HG02870 (cell line): Measurements from ENCODE around the gene COPS6.

ENCODE experiments used
- ATAC-seq: cut with Tn5 transposase; IDR thresholded peaks from one replicate; pipeline ENCODE4 v1.9.1; 2021; ENCODE audit warnings: mild to moderate bottlenecking, moderate library complexity; ENCODE audit not compliant: unreplicated experiment

The COPS6 gene

GRCh38 chr7:100101016-100101862 is 12.5 kb downstream of the COPS6 start, which contains the start of the genes AP4M1 and MCM7:
AP4M1 (plus strand) TSS chr7:100101643; CDS start chr7:100101715, 72 bp downstream.
MCM7 (minus strand) TSS chr7:100101397; CDS start chr7:100101294, 103 bp downstream.
- peak; percentile 86 for ATAC-seq

GRCh38 chr7:100102950-100103840 is 14.4 kb downstream of the COPS6 start:
- no peak for ATAC-seq

DNA sequence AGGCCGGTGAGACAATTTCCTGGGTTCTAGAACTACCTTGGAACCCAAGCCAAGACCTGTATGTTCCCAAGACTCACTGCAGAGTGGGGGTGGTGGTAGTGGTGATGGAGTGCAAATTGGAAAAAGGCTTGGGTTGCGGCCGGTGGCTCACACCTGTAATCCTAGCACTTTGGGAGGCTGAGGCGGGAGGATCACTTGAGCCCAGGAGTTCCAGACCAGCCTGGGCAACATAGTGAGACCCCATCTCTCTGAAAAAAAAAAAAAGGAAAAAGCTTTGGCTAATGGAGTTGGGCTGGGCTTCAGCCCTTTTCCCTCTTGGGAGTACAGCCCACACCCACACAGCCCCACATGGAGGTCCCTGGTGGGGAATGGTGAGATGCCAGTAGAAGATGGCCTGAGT is 16.8 kb downstream of the COPS6 start:
- no peak for ATAC-seq

GRCh38 chr7:100106633-100107032 is 17.9 kb downstream of the COPS6 start:
- no peak for ATAC-seq

GRCh38 chr7:100107125-100107737 is 18.5 kb downstream of the COPS6 start:
- ATAC-seq = no peak

- no peak for ATAC-seq
Observed at GRCh38 chr7:100107890-100108289, 19.1 kb downstream of the COPS6 start.

DNA sequence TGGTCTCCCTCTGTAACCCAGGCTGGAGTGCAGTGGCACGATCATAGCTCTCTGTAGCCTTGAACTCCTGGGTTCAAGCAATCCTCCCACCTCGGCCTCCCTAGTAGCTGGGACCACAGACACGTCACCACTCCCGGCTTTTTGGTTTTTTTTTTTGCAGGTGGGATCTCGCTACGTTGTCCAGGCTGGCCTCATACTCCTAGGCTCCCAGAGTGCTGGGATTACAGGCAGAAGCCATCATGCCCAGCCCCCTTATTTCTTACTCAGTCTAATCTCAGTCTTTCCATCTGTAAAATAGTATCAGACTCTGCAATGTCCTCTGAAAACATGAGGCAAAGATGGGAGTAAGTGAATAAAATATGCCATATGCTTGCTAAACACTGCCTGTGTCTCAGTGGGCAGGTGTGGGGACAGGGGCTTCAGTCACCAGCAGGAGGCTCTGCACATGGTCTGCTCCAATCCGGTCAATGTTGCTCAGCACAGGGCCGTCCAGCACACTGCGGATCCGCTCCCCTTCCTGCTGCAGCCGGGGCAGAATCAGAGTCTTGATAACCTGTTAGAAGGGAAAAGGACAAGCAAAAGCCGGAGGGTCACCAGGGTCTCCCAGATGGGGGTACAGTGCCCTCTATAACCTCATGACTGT is 20.9 kb downstream of the COPS6 start:
- ATAC-seq = no peak

GRCh38 chr7:100111156-100111555 is 22.4 kb downstream of the COPS6 start:
- no peak for ATAC-seq

DNA sequence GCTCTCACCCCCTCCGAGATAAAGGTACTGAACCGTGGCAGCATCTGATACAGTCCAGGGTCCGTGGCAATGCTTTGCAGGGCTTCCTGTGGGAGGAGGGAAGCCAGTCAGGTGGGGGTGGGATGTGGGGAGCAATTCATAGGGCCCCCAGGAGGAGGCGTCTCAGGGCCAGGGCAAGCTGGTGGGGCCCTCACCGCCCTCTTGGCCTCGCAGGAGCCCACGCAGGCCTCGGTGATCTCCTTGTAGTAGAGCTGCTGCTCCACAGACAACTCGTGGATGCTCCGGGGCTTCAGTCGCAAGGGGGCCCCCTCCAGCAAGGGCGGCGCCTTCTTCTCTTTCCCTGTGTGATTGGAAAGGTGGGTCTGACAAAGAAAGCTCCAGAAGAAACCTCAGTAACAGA is 23.1 kb downstream of the COPS6 start:
- ATAC-seq = no peak

DNA sequence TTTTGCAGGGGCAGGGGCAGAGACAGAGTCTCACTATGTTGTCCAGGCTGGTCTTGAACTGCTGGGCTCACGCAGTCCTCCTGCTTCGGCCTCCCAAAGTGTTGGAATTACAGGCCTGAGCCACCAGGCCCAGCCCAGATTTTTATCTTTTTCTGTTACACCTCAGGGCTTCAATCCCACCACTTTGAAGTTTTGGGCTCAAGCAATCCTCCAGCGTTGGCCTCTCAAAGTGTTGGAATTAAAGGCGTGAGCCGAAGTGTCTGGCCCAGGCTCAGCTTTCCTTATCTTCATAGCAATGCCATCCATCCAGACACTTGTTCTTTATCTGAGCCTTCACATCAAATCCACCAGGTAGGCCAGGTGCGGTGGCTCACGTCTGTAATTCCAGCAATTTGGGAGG is 26.3 kb downstream of the COPS6 start:
- no peak for ATAC-seq

- ATAC-seq = no peak
Observed at GRCh38 chr7:100118388-100119071, 29.8 kb downstream of the COPS6 start.

DNA sequence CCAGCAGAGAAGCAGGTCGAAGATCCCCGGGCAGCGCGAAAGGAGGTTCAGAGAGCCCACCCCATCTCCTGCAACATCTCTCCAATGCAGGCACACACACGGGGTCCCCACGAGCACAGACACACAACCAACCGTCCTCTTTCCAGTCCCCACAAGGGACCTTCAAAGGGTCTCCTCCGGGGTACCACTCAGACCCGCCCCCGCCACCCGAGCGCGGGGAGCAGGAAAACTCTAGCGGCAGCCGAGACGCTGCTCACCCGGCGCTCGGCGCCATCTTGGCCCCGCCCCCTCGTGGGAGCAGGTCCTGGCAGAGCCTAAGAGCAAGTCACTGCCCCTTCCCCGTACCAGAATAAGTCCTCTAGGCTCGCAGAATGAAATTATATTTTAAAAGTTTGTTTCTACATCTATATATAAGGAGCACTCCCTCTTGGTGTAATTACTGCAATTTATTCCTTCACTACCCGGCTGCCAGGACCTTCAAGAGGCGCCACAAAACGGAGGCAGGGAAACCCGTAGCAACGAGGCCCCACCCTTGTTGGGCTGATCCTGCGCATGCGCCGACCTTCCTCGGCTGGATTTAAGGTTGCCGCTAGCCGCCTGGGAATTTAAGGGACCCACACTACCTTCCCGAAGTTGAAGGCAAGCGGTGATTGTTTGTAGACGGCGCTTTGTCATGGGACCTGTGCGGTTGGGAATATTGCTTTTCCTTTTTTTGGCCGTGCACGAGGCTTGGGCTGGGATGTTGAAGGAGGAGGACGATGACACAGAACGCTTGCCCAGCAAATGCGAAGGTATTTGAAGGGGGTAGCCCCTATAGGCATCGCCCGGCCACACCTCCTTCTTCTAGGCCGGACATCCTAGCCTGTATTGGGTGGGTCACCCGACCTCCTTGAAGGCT is 30.6 kb downstream of the COPS6 start, which contains the start of the genes CNPY4 and TAF6:
Gene CNPY4 (plus strand): TSS at position 563 of the 898 bp plus-strand sequence. CDS start 111 bp downstream, at position 674.
Gene TAF6 (minus strand): TSS at position 287 of the 898 bp plus-strand sequence. CDS start 5,149 bp downstream, outside the sequence.
- ATAC-seq = no peak

DNA sequence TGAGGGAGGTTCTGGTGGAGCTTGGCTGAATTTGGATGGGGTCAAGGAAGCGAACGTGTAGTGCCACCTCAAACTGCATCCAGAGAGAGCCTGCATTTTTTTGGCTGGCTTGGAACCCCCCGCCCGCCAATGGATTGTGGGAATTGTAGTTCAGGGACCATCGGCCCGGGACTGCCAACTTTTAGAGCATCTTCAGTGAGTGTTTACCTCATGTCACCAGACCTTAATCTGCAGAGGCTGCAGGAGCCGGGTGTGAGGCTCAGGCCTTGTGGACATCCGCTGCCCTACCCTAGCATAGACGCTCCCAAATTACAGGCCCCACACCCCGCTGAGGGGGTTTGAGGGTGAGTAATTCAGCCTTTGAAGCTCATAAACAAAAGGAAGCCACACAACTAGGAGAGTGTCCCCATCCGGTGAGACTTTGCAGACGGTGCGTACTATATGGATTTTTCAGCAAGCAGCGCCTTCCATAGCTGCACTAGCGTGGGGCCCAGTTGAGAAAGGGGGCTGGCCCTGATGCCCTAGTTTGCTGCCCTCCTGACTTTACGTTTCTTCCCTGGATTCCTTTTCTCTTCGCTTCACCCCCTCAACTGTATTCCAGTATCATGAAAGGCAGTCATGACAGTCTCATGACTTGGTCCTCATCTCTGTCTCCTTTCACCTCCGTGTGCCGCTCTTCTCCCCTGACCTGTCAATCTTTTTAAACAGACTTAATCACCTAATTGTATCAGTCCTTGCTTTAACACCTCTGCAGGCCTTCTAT is 31.4 kb downstream of the COPS6 start:
- no peak for ATAC-seq

DNA sequence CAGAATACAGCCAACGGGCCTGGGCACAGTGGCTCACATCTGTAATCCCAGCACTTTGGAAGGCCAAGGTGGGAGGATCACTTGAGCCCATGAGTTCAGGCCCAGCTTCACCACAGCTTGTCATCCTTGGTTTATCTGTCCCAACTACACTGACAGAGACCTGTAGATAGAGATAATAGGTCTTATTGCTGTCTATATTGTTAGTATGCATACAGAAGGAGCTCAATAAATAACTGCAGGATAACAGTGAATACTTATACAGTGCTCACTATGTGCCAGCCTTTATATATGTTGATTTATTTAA is 31.9 kb downstream of the COPS6 start:
- ATAC-seq = no peak

GRCh38 chr7:100122067-100122466 is 33.3 kb downstream of the COPS6 start:
- ATAC-seq = no peak

- no peak for ATAC-seq
Observed at GRCh38 chr7:100122568-100122967, 33.8 kb downstream of the COPS6 start.

GRCh38 chr7:100124301-100125230 is 35.8 kb downstream of the COPS6 start:
- ATAC-seq = no peak
